A549 (cell line): ENCODE measurements around the gene PLOD3.

Source experiments
- CTCF ChIP-seq: fragments of >200 bp; sonication (Bioruptor Twin); formaldehyde crosslinking; IDR thresholded peaks from 3 replicates; pipeline ENCODE4 v1.5.1; 2016
- GATA3 ChIP-seq: IDR thresholded peaks from 2 replicates; pipeline ENCODE4 v1.6.1; 2012; ENCODE audit warnings: borderline replicate concordance
- MYC ChIP-seq: IDR thresholded peaks from 2 replicates; pipeline ENCODE4 v1.6.1; 2012; ENCODE audit warnings: mild to moderate bottlenecking, inconsistent platforms, low read length, improper control_type of control experiment, borderline replicate concordance
- PHF8 ChIP-seq: fragments of 200-600 bp; sonication (generic); IDR thresholded peaks from 2 replicates; pipeline ENCODE4 v1.6.1; 2016; ENCODE audit warnings: low read depth, mild to moderate bottlenecking, antibody characterized with exemption, moderate library complexity, borderline replicate concordance
- POLR2A ChIP-seq: IDR thresholded peaks from 2 replicates; pipeline ENCODE4 v1.6.1; 2012; ENCODE audit warnings: mild to moderate bottlenecking, low read length
- ZC3H11A ChIP-seq: fragments of 450-650 bp; IDR thresholded peaks from 2 replicates; pipeline ENCODE4 v1.6.1; 2014; ENCODE audit warnings: antibody characterized with exemption, mild to moderate bottlenecking

GRCh38 chr7:101250324-101250723, 32.9 kb upstream of the PLOD3 start:
- TF ChIP-seq GATA3 (no peak), CTCF (no peak), ZC3H11A (no peak), MYC (no peak), POLR2A (no peak), PHF8 (no peak)
